NCI-H345 treated with DMSO at 0.1 percent for 48 hours (cell line): ENCODE measurements around the gene IQGAP1.
"Not testable (repeated sequence)": the region's sequence is repeated elsewhere in the genome, so short reads cannot be mapped to it uniquely, and the experiment has no call there.

Experiments used
- DNase-seq: peaks from one replicate; lab custom pipeline; 2025; ENCODE audit not compliant: unreplicated experiment; lab: John Stamatoyannopoulos, UW

The IQGAP1 gene

DNA sequence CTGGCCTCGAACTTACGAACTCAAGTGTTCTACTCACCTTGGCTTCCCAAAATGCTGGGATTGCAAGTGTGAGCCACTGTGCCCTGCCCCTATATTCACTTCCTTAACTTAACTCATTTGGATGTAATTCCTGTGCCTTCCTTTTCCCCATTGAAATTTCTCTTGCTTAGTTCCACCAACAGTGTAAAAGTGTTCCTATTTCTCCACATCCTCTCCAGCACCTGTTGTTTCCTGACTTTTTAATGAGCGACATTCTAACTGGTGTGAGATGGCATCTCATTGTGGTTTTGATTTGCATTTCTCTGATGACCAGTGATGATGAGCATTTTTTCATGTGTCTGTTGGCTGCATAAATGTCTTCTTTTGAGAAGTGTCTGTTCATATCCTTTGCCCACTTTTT is 21.5 kb downstream of the IQGAP1 start:
- not testable (repeated sequence) for DNase-seq

DNA sequence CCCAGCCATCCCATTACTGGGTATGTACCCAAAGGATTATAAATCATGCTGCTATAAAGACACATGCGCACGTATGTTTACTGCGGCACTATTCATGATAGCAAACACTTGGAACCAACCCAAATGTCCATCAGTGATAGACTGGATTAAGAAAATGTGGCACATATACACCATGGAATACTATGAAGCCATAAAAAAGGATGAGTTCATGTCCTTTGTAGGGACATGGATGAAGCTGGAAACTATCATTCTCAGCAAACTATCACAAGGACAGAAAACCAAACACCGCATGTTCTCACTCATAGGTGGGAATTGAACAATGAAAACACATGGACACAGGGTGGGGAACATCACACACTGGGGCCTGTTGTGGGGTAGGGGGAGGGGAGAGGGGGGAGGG is 22.3 kb downstream of the IQGAP1 start:
- DNase-seq, result not testable (repeated sequence)

DNA sequence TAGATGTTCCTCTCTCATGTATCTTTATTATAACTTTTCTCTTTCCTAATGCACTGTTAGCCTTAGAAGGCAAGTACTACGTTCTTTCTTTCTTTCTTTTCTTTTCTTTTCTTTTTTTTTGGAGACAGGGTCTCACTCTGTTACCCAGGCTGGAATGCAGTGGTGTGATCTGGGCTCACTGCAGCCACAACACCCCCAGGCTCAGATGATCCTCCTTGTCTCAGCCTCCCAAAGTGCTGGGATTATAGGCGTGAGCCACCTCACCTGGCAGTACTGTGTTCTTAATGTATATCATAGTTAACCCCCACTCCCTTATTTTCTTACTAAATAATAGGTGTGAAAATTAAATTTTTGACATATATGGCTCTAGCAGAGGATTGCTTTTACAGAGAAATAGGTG is 23.1 kb downstream of the IQGAP1 start:
- DNase-seq, result no peak

DNA sequence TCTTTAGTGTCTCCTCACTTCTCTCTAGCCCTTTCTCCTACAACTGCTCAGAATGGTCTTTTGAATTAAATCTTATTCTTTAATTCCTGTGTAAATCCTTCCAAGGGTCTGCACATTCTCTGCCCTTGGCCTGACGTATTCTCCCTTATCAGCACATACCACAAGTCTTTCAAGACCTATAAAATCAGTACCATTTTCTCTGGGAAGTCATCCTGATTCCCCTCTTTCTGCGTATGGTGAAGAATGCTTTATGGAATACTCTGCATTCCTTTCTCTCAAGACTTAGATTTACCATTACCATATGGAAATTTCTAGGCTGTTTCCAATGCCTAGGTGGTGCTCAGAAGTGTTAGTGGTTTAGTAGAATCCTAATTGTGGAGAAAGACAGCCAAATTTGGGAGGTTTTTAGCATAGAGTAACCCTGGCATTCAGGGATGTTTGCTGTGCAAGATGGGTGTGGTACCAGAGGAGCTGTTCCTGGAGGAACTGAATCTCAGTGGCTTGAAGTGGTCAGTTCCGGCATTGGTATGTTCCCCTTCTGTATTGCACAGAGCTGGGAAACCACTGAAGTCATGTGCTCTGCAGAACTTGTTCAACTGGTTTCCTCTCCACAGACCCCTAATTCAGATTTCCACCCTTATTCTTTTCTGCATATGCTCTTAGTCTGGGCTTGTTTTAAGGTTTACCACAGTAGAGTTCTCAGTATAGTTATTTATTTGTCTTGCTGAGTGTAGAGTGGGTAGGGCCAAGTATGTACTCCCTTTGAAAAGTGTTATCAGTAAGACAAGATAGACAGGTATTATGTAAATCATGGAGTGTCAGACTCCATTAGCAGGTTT is 24.5 kb downstream of the IQGAP1 start:
- DNase-seq, result no peak

DNA sequence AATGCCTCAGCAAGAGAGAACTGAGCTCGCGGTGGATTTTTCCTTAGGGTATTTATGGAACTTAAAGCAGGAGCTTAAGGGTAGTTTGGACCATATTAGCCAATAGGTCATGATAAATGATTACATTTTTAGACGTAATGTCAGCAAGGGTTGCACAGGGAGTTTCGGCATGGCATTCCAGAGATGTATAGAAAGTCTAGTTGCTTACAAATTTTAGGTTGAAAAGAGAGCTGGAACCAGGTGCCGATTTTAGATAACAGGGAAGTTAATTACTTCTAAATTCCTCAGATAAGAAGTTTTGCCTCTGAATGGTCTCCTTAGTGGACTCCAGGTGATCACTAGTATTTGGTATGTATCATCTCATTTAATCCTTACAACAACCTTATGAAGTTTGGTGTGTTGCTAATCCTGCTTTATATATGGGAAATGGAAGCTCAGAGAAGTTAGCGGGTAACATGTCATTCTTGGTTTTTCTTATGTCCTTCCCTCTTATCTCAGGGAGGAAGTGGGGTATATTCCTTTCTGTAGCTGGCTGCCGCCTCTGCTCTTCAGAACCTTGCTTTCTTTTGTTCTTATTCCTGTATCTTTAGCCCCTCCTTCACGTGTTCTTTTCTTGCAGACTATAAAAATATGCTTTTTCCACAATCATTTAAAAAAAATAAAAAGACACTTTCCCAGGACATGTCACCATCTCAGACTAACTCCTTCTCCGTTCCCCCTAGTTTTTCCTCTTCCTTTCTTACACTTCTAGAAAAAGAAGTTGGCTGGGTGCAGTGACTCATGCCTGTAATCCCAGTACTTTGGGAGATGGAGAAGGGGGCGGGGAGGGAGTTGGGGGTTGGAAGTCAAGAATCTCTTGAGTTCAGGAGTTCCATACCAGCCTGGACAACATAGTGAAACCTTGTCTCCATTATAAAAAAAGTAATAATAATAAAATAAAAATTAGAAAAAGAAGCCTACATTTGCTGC is 25.7 kb downstream of the IQGAP1 start:
- no peak for DNase-seq

- no peak for DNase-seq
Observed at GRCh38 chr15:90414408-90415028, 26.5 kb downstream of the IQGAP1 start.

- not testable (repeated sequence) for DNase-seq
Observed at GRCh38 chr15:90416052-90416451, 28.0 kb downstream of the IQGAP1 start.

DNA sequence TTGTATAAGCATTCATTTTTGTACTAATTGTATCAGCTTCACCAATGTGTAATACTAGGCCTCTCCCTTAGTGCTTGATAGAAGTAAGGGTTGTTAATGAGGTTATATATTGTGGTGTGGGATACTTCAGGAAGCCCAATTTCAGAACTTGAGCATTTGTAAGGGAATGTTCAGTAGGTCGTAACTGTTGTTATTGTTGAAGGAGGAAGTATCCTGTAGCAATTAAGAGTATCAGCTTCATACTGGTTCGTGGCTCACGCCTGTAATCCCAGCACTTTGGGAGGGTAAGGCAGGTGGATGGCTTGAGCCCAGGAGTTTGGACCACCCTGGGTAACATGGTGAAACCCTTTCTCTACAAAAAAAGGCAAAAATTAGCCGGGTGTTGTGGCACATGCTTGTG is 30.6 kb downstream of the IQGAP1 start:
- DNase-seq, result no peak

- DNase-seq, result no peak
Observed at GRCh38 chr15:90419206-90419605, 31.2 kb downstream of the IQGAP1 start.

GRCh38 chr15:90419738-90420406 is 31.8 kb downstream of the IQGAP1 start:
- DNase-seq, result no peak

DNA sequence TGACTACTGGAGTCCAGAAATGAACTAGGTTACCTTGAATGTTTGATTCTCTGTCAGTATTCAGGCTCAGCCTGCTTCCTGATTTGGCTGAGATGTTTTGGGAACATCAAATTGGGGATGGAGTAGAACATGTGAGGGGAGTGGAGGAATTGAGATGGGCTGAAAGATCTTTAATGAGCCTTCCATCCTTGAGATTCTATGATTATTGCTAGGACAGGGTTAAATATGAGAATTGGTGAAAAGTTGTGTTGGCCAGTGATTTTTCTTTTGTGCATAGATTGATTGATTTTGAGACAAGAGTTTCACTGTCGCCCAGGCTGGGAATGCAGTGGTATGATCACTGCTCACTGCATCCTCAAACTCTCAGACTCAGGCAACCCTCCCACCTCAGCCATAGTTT is 32.4 kb downstream of the IQGAP1 start:
- DNase-seq, result no peak

DNA sequence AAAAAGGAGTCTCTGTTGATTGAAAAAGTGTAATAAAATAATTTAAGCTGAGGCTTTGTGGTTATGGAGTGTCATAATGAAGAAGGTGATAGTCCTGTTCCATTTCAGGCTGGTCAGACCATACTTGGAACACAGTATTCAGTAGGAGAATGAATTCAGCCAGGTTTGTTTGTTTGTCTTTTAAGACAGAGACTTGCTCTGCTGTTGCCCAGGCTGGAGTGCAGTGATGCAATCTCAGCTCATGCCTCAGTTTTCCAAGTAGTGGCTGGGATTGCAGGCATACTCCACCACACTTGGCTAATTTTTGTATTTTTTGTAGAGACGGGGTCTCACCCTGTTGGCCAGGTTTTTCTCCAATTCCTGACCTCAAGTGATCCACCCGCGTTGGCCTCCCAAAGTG is 33.5 kb downstream of the IQGAP1 start:
- no peak for DNase-seq

- no peak for DNase-seq
Observed at GRCh38 chr15:90422043-90422442, 34.0 kb downstream of the IQGAP1 start.

DNA sequence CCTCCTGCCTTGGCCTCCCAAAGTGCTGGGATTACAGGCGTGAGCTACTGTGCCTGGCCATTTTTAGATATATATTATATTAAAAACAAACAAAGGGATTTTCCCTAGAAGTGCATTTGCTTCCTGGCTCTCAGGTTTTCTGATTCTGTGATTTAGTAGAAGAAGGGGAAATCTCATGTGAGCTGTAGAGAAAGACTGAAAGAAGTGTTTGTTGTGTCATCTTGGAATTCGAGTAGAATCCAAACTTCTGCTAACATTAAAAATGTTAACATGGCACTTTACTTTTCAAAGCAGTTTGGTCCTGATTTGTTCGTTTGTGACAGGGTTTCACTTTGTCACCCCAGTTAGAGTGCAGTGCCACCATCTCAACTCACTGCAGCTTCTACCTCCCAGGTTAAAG is 34.9 kb downstream of the IQGAP1 start:
- no peak for DNase-seq

GRCh38 chr15:90423801-90424319 is 35.8 kb downstream of the IQGAP1 start:
- DNase-seq, result no peak

GRCh38 chr15:90425726-90426346 is 37.8 kb downstream of the IQGAP1 start:
- DNase-seq, result no peak

- DNase-seq, result no peak
Observed at GRCh38 chr15:90427185-90427584, 39.1 kb downstream of the IQGAP1 start.

DNA sequence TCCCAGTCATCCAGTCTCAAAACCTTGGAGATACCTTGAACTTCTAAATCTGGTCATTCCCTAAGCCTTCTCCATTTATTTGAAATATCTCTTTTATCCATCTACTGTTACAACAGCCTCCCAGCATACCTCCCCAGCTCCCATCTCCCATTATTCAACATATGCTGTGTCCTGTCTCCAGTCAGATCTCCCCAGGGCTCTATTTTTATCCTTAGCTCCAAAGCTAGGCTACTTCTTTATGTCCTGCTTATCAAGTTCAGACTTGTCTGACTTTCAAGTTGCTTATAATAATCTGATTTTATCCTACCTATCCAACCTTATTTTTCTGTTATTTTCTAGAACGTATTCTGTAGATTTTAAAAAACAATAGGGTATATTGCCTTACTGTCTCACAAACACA is 44.2 kb downstream of the IQGAP1 start:
- DNase-seq, result no peak

DNA sequence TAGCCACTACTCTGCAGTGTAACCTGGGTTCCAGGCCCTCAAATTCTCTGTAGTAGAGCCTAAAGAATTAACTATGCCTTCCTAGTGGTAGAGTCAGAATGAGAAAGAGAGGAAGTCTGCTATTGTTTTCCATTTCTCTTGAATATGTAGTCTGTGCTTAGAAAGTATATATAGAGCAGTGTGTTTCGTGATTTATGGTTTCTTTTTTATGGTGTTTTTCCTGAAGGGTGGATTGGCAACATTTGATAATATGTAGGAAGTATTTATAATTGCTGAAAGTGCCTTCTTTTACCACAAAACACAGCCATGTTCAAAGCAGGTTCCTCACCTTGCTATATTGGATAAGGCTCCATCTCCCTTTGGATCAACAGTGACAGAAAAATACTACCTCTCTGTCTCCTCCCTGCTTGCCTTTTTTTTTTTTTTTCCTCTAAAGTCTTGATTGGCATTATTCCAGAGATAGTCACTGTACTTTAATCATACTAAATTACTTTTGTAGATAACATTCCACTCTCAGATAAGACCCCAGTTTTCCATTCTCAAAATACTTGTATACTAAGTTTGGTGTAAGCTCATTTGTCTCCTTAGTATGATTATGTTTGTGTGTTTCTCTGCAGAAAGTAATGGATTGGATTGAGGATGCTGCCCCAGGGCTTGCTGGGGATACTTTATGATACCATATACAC is 47.8 kb downstream of the IQGAP1 start:
- no peak for DNase-seq

GRCh38 chr15:90436952-90437351 is 48.9 kb downstream of the IQGAP1 start:
- no peak for DNase-seq
